B cell (primary cell): ENCODE measurements around the gene SDK2. TPM values are rescaled to one million over a fixed set of nuclear protein-coding genes. Genes with fewer than 3 reads are reported as not detected.

Source experiments
- ATAC-seq: fragments of 200-7000 bp; cut with Tn5 transposase; one replicate; pipeline ENCODE4 v1.10.0; 2021; ENCODE audit warnings: low read depth, mild to moderate bottlenecking, moderate number of reproducible peaks, moderate library complexity
- CTCF ChIA-PET: fragments of 350-600 bp; sonication (Branson Sonifier 250); formaldehyde crosslinking; loops from one replicate; lab custom pipeline; 2021; ENCODE audit warnings: antibody characterized with exemption, inconsistent platforms; lab: Charles Lee
- POLR2A ChIA-PET: fragments of 350-600 bp; sonication (Branson Sonifier 250); formaldehyde crosslinking; loops from one replicate; lab custom pipeline; 2021; ENCODE audit warnings: antibody characterized with exemption; lab: Charles Lee
- DNase-seq: peaks from one replicate; pipeline ENCODE4 v3.0.0; 2013
- H2AFZ ChIP-seq: 2 replicates; pipeline ENCODE4 v1.6.1; 2012; ENCODE audit warnings: mild to moderate bottlenecking, low read depth, low read length; ENCODE audit not compliant: insufficient read depth, poor library complexity, severe bottlenecking
- H3K27ac ChIP-seq, 2 donors: 1 replicate in 1 of 2; 2 replicates in 1 of 2; pipeline ENCODE4 v1.5.1; 2012 to 2013; ENCODE audit warnings: low read length in 2 of 2, mild to moderate bottlenecking in 2 of 2, moderate library complexity in 1 of 2
- H3K27me3 ChIP-seq, 4 experiments: fragments of 200-600 bp in 1 of 4; sonication (generic) in 1 of 4; replicated peaks in 1 of 4; 1 replicate in 2 of 4; 2 replicates in 2 of 4; pipeline versions ENCODE4 v1.6.1 to v1.7.0; 2013 to 2016; ENCODE audit warnings: low read length in 3 of 4, mild to moderate bottlenecking in 2 of 4, mixed read lengths in 1 of 4, moderate library complexity in 1 of 4; ENCODE audit not compliant: insufficient read depth in 4 of 4, control insufficient read depth in 3 of 4; ENCODE audit errors: control extremely low read depth in 1 of 4
- H3K36me3 ChIP-seq, 2 experiments: replicated peaks in 1 of 2; 1 replicate in 1 of 2; 2 replicates in 1 of 2; pipeline versions ENCODE4 v1.6.1 to v1.7.1; 2013; ENCODE audit warnings: low read length in 1 of 2; ENCODE audit not compliant: insufficient read depth in 2 of 2, control insufficient read depth in 1 of 2; ENCODE audit errors: control extremely low read depth in 1 of 2, extremely low read depth in 1 of 2
- H3K4me1 ChIP-seq, 2 donors: fragments of 200-600 bp in 1 of 2; sonication (generic) in 1 of 2; 1 replicate in 1 of 2; 2 replicates in 1 of 2; pipeline versions ENCODE4 v1.5.1 to v1.6.1; 2013 to 2017; ENCODE audit warnings: low read length in 2 of 2; ENCODE audit not compliant: control insufficient read depth in 2 of 2, insufficient read depth in 2 of 2
- H3K4me2 ChIP-seq: replicated peaks from 2 replicates; pipeline ENCODE3; 2012; ENCODE audit warnings: mild to moderate bottlenecking, low read depth, low read length; ENCODE audit not compliant: poor library complexity, severe bottlenecking
- H3K4me3 ChIP-seq, 5 experiments: fragments of 200-600 bp in 1 of 5; sonication (generic) in 1 of 5; 1 replicate in 3 of 5; 2 replicates in 2 of 5; pipeline versions ENCODE4 v1.5.1 to v1.7.0; 2011 to 2016; ENCODE audit warnings: low read length in 4 of 5, mild to moderate bottlenecking in 4 of 5, low read depth in 2 of 5, control low read depth in 1 of 5, moderate library complexity in 1 of 5; ENCODE audit not compliant: insufficient read depth in 1 of 5; ENCODE audit errors: control extremely low read depth in 1 of 5, extremely low read depth in 1 of 5
- H3K79me2 ChIP-seq: fragments of 200-600 bp; sonication (generic); one replicate; pipeline ENCODE4 v1.6.0; 2016; ENCODE audit warnings: low read length; ENCODE audit not compliant: control insufficient read depth, insufficient read depth
- H3K9ac ChIP-seq: fragments of 200-600 bp; sonication (generic); 2 replicates; pipeline ENCODE4 v1.6.1; 2017; ENCODE audit warnings: mild to moderate bottlenecking, low read length, moderate library complexity
- H3K9me3 ChIP-seq, 3 donors: one replicate each; pipeline versions ENCODE4 v1.6.1 to v1.7.1; 2013; ENCODE audit warnings: low read length in 2 of 3; ENCODE audit not compliant: control insufficient read depth in 2 of 3, insufficient read depth in 1 of 3; ENCODE audit errors: control extremely low read depth in 1 of 3
- H4K20me1 ChIP-seq: 2 replicates; pipeline ENCODE4 v1.6.0; 2012; ENCODE audit warnings: mild to moderate bottlenecking, low read length; ENCODE audit not compliant: insufficient read depth, control insufficient read depth, poor library complexity, severe bottlenecking
- H3K27ac Mint-ChIP-seq: one replicate; pipeline ENCODE4 v1.8.0; 2021; ENCODE audit warnings: mixed read lengths
- H3K27me3 Mint-ChIP-seq: one replicate; pipeline ENCODE4 v1.8.0; 2021; ENCODE audit warnings: mixed read lengths
- H3K4me1 Mint-ChIP-seq: one replicate; pipeline ENCODE4 v1.8.0; 2021; ENCODE audit warnings: mixed read lengths
- H3K4me3 Mint-ChIP-seq: one replicate; pipeline ENCODE4 v1.8.0; 2021; ENCODE audit warnings: mixed read lengths
- H3K9me3 Mint-ChIP-seq: one replicate; pipeline ENCODE4 v1.8.0; 2022; ENCODE audit warnings: mixed read lengths; ENCODE audit not compliant: insufficient read depth
- EZH2 ChIP-seq: IDR thresholded peaks from 2 replicates; pipeline ENCODE4 v1.6.1; 2012; ENCODE audit warnings: borderline replicate concordance, low read depth, mild to moderate bottlenecking, moderate library complexity, low read length; ENCODE audit not compliant: insufficient read depth, poor library complexity, severe bottlenecking
- WGBS: methylation state at CpG from one replicate; pipeline ENCODE4 v1.1.5; 2013; ENCODE audit warnings: missing lambda C conversion rate; ENCODE audit not compliant: insufficient coverage; 5-methylcytosine and 5-hydroxymethylcytosine counted together
- intact Hi-C: fragments of 100-400 bp; cut with micrococcal nuclease; formaldehyde crosslinking; loops from one replicate; pipeline ENCODE4 v1.10.0; 2022
- polyA plus RNA-seq: library from polyadenylated mRNA; depleted of rRNA; stranded (reverse); fragments of >200 nt; gene quantifications from 2 replicates; pipeline ENCODE4 v1.2.3, GENCODE V29; 2012
- total RNA-seq, 2 donors: library from RNA; stranded (reverse); fragments of 120-200 nt in 1 of 2; gene quantifications; 1 replicate in 1 of 2; 2 replicates in 1 of 2; pipeline versions ENCODE4 v1.2.3 to v1.2.4, GENCODE V29; 2013 to 2022
- TF ChIP-seq, protein P1 (sequence below): fragments of 200-600 bp; IDR thresholded peaks from one replicate; pipeline ENCODE4 v1.8.0; 2022; ENCODE audit warnings: antibody characterized with exemption, mild to moderate bottlenecking

The SDK2 gene
- total and polyA plus RNA-seq, 2 donors (not counting 1 experiment from before 2014, with no cell fraction given): 3.2 to 13.0 TPM

DNA sequence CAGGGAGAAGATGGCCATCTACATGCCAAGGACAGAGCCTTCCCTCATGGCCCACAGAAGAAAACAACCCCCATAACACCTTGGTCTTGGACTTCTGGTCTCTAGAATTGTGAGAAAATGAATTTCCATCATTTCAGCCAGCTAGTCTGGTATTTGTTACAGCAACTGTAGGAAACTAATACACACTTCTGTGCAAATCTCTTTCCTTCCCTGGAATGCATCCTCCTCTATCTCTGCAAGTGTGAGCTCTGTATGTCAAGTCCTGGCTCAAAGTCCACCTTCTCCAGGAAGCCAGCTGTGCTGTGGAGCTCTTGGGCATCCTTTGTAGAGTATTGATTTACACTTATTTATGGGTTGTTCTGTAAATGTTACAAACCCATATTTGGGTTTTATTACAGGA, 89.7 kb downstream of the SDK2 start:
- peaks cover 7 to 10% of the 10 kb centered on the region in 2 donors for H3K4me1 ChIP-seq
- peaks cover 35% of the 10 kb centered on the region for H3K4me1 Mint-ChIP-seq
- H3K36me3 ChIP-seq: no peaks in the 10 kb centered on the region
- no peaks in the 10 kb centered on the region for H3K9me3 Mint-ChIP-seq
- no peaks in the 10 kb centered on the region for H3K27me3 ChIP-seq
- ChIA-PET CTCF (no interaction called here), POLR2A (no interaction called here)
- no peak overlapping the region for H3K4me2 ChIP-seq
- intact Hi-C loops: no loop called here
- no peaks in the 10 kb centered on the region for H3K27me3 Mint-ChIP-seq
- H3K4me3 ChIP-seq: no peak overlapping the region
- H4K20me1 ChIP-seq: peaks cover under 1% of the 10 kb centered on the region
- DNase-seq (no peak), ATAC-seq (no peak)
- no peak overlapping the region for H3K27ac Mint-ChIP-seq
- H3K4me3 Mint-ChIP-seq: no peak overlapping the region
- TF ChIP-seq, protein P1, sequence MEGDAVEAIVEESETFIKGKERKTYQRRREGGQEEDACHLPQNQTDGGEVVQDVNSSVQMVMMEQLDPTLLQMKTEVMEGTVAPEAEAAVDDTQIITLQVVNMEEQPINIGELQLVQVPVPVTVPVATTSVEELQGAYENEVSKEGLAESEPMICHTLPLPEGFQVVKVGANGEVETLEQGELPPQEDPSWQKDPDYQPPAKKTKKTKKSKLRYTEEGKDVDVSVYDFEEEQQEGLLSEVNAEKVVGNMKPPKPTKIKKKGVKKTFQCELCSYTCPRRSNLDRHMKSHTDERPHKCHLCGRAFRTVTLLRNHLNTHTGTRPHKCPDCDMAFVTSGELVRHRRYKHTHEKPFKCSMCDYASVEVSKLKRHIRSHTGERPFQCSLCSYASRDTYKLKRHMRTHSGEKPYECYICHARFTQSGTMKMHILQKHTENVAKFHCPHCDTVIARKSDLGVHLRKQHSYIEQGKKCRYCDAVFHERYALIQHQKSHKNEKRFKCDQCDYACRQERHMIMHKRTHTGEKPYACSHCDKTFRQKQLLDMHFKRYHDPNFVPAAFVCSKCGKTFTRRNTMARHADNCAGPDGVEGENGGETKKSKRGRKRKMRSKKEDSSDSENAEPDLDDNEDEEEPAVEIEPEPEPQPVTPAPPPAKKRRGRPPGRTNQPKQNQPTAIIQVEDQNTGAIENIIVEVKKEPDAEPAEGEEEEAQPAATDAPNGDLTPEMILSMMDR: no peak
- TF ChIP-seq EZH2: no peak
- H3K9me3 ChIP-seq: peaks cover 0 to 6% (median 0%) of the 10 kb centered on the region in 3 donors
- no peak overlapping the region for H3K9ac ChIP-seq
- H3K27ac ChIP-seq: no peak overlapping the region
- H3K79me2 ChIP-seq: peaks cover 41% of the 10 kb centered on the region
- no peak overlapping the region for H2AFZ ChIP-seq

DNA sequence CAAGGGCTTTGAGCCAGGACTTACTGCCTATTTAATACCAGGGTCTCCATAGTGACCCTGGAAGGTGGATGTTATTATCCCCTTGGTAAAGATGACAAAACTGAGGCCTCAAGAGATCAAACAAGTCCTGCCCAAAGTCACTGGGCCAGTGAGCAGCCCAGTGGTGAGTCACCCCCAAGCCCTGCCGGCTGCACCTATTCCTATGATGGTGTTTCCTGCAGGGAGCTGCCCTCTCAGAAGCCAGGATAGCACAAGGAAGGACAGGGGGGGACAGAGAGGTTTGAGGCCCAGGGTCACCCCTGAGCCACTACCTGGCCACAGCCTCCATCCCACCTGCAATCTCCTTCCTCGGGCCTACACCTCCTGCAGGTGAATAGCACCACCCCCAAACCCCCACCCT, 90.9 kb downstream of the SDK2 start:
- H3K4me1 ChIP-seq: peaks cover 7 to 20% of the 10 kb centered on the region in 2 donors
- intact Hi-C loops: no loop called here
- H3K79me2 ChIP-seq: peaks cover 34% of the 10 kb centered on the region
- no peaks in the 10 kb centered on the region for H3K27me3 ChIP-seq
- peaks cover 0 to 6% (median 0%) of the 10 kb centered on the region in 3 donors for H3K9me3 ChIP-seq
- no peak overlapping the region for H3K27ac ChIP-seq
- TF ChIP-seq, protein P1: no peak
- TF ChIP-seq EZH2: no peak
- Mint-ChIP-seq H3K27me3 (no peaks in the 10 kb centered on the region), H3K4me3 (no peak overlapping the region), H3K4me1 (peaks cover 40% of the 10 kb centered on the region), H3K27ac (no peak overlapping the region), H3K9me3 (no peaks in the 10 kb centered on the region)
- no peaks in the 10 kb centered on the region for H4K20me1 ChIP-seq
- CTCF ChIA-PET: no interaction called here
- ATAC-seq (no peak), DNase-seq (no peak)
- no peaks in the 10 kb centered on the region for H3K36me3 ChIP-seq
- H3K4me2 ChIP-seq: no peak overlapping the region
- no peak overlapping the region for H2AFZ ChIP-seq
- POLR2A ChIA-PET: no interaction called here
- 71% methylated on average over 1 of the region's 2 CpGs for WGBS
- no peak overlapping the region for H3K4me3 ChIP-seq
- no peak overlapping the region for H3K9ac ChIP-seq
